H9 (cell line): ENCODE results near the gene MYH8. TPM values are rescaled to one million over a fixed set of nuclear protein-coding genes. Genes with fewer than 3 reads are reported as not detected.

Experiments
- DNase-seq: peaks from one replicate; pipeline ENCODE4 v3.0.0-alpha.2; 2017
- H2AFZ ChIP-seq: one replicate; pipeline ENCODE4 v1.6.1; 2013; ENCODE audit warnings: mild to moderate bottlenecking, low read length, control low read depth, moderate library complexity
- H2AK5ac ChIP-seq: 2 replicates; pipeline ENCODE4 v1.6.1; 2013; ENCODE audit warnings: low read length, control low read depth, mixed read lengths; ENCODE audit not compliant: insufficient read length
- H2BK120ac ChIP-seq: one replicate; pipeline ENCODE4 v1.6.1; 2013; ENCODE audit warnings: low read depth, mild to moderate bottlenecking, low read length, control low read depth, inconsistent platforms; ENCODE audit not compliant: poor library complexity, severe bottlenecking
- H2BK12ac ChIP-seq: 2 replicates; pipeline ENCODE4 v1.6.1; 2013; ENCODE audit warnings: low read length, control low read depth, mixed read lengths, low read depth; ENCODE audit not compliant: insufficient read length
- H2BK15ac ChIP-seq: 2 replicates; pipeline ENCODE4 v1.6.1; 2013; ENCODE audit warnings: low read depth, low read length, control low read depth
- H2BK20ac ChIP-seq: one replicate; pipeline ENCODE4 v1.6.1; 2013; ENCODE audit warnings: low read depth, mild to moderate bottlenecking, low read length, control low read depth, inconsistent platforms; ENCODE audit not compliant: poor library complexity, severe bottlenecking
- H2BK5ac ChIP-seq: 2 replicates; pipeline ENCODE4 v1.6.1; 2013; ENCODE audit warnings: low read length, control low read depth, mixed read lengths; ENCODE audit not compliant: insufficient read length
- H3K14ac ChIP-seq: 2 replicates; pipeline ENCODE4 v1.6.1; 2013; ENCODE audit warnings: low read length, control low read depth; ENCODE audit not compliant: insufficient read depth
- H3K18ac ChIP-seq: 2 replicates; pipeline ENCODE4 v1.6.1; 2013; ENCODE audit warnings: low read depth, mild to moderate bottlenecking, mixed read lengths, low read length, control low read depth; ENCODE audit not compliant: insufficient read length
- H3K23ac ChIP-seq: 2 replicates; pipeline ENCODE4 v1.6.1; 2013; ENCODE audit warnings: low read length, control low read depth, mixed read lengths, low read depth; ENCODE audit not compliant: insufficient read length
- H3K23me2 ChIP-seq: 2 replicates; pipeline ENCODE4 v1.6.1; 2013; ENCODE audit warnings: low read depth, mild to moderate bottlenecking, mixed read lengths, low read length, control low read depth; ENCODE audit not compliant: insufficient read length, poor library complexity, severe bottlenecking
- H3K27ac ChIP-seq: 2 replicates; pipeline ENCODE4 v1.5.1; 2013; ENCODE audit warnings: low read length, control low read depth, mixed read lengths, low read depth; ENCODE audit not compliant: insufficient read length
- H3K27me3 ChIP-seq: 2 replicates; pipeline ENCODE4 v1.6.1; 2013; ENCODE audit warnings: low read length, control low read depth, inconsistent platforms; ENCODE audit not compliant: insufficient read depth
- H3K4ac ChIP-seq: 2 replicates; pipeline ENCODE4 v1.6.1; 2013; ENCODE audit warnings: low read depth, mild to moderate bottlenecking, control low read depth, inconsistent platforms, low read length, moderate library complexity
- H3K4me1 ChIP-seq: 2 replicates; pipeline ENCODE4 v1.6.1; 2013; ENCODE audit warnings: low read length, control low read depth, inconsistent platforms; ENCODE audit not compliant: insufficient read depth
- H3K4me2 ChIP-seq: 2 replicates; pipeline ENCODE4 v1.6.1; 2013; ENCODE audit warnings: low read length, control low read depth, mixed read lengths; ENCODE audit not compliant: insufficient read length, insufficient read depth
- H3K56ac ChIP-seq: 2 replicates; pipeline ENCODE4 v1.6.1; 2013; ENCODE audit warnings: low read depth, mild to moderate bottlenecking, mixed read lengths, low read length, control low read depth; ENCODE audit not compliant: insufficient read length
- H3K79me1 ChIP-seq: 2 replicates; pipeline ENCODE4 v1.6.1; 2013; ENCODE audit warnings: low read depth, mild to moderate bottlenecking, moderate library complexity, low read length, control low read depth, inconsistent platforms; ENCODE audit not compliant: insufficient read depth, poor library complexity, severe bottlenecking
- H3K79me2 ChIP-seq: 2 replicates; pipeline ENCODE4 v1.6.1; 2013; ENCODE audit warnings: low read length, control low read depth, inconsistent platforms; ENCODE audit not compliant: insufficient read depth
- H3K9ac ChIP-seq: 2 replicates; pipeline ENCODE4 v1.6.1; 2013; ENCODE audit warnings: low read length, control low read depth, mixed read lengths; ENCODE audit not compliant: insufficient read length; ENCODE audit errors: extremely low read depth
- H3K9me3 ChIP-seq: one replicate; pipeline ENCODE4 v1.6.1; 2013; ENCODE audit warnings: low read depth, low read length, inconsistent platforms; ENCODE audit not compliant: control insufficient read depth
- H3T11ph ChIP-seq: one replicate; pipeline ENCODE4 v1.6.1; 2013; ENCODE audit warnings: mild to moderate bottlenecking, low read length, control low read depth, inconsistent platforms
- H4K20me1 ChIP-seq: one replicate; pipeline ENCODE4 v1.6.1; 2013; ENCODE audit not compliant: control insufficient read depth, insufficient read length, insufficient read depth
- H4K5ac ChIP-seq: 2 replicates; pipeline ENCODE4 v1.6.1; 2013; ENCODE audit warnings: low read depth, mild to moderate bottlenecking, mixed read lengths, low read length, control low read depth; ENCODE audit not compliant: insufficient read length
- H4K8ac ChIP-seq: replicated peaks from 2 replicates; pipeline ENCODE4 v1.6.1; 2013; ENCODE audit warnings: low read length, control low read depth, mixed read lengths, low read depth; ENCODE audit not compliant: insufficient read length
- H4K91ac ChIP-seq: 2 replicates; pipeline ENCODE4 v1.6.1; 2013; ENCODE audit warnings: low read depth, mild to moderate bottlenecking, moderate library complexity, mixed read lengths, low read length, control low read depth; ENCODE audit not compliant: insufficient read length
- H3K27ac Mint-ChIP-seq, 3 experiments: 2 replicates in 2 of 3; 3 replicates in 1 of 3; pipeline ENCODE4 v1.8.0; 2020 to 2021; ENCODE audit warnings: mixed read lengths in 3 of 3, mild to moderate bottlenecking in 1 of 3, moderate library complexity in 1 of 3
- H3K27me3 Mint-ChIP-seq: 2 replicates; pipeline ENCODE4 v1.8.0; 2021; ENCODE audit warnings: low read depth, mild to moderate bottlenecking, moderate library complexity, mixed read lengths
- H3K36me3 Mint-ChIP-seq, 3 experiments: 2 replicates in 2 of 3; 3 replicates in 1 of 3; pipeline ENCODE4 v1.8.0; 2020 to 2021; ENCODE audit warnings: low read depth in 3 of 3, mixed read lengths in 3 of 3; ENCODE audit not compliant: insufficient read depth in 1 of 3
- H3K4me1 Mint-ChIP-seq, 2 experiments: 2 replicates each; pipeline ENCODE4 v1.8.0; 2020; ENCODE audit warnings: mixed read lengths in 2 of 2
- H3K4me3 Mint-ChIP-seq, 2 experiments: 2 replicates in 1 of 2; 3 replicates in 1 of 2; pipeline ENCODE4 v1.8.0; 2020 to 2021; ENCODE audit warnings: mild to moderate bottlenecking in 2 of 2, mixed read lengths in 2 of 2, moderate library complexity in 1 of 2
- H3K9me3 Mint-ChIP-seq, 2 experiments: 2 replicates in 1 of 2; 3 replicates in 1 of 2; pipeline ENCODE4 v1.8.0; 2020; ENCODE audit warnings: mild to moderate bottlenecking in 2 of 2, mixed read lengths in 2 of 2, moderate library complexity in 1 of 2
- CTCF ChIP-seq: fragments of 200-600 bp; sonication (generic); conservative IDR thresholded peaks from 3 replicates; pipeline ENCODE4 v1.8.0; 2021; ENCODE audit warnings: antibody characterized with exemption, mild to moderate bottlenecking
- WGBS: extraction: QIAGEN DNeasy Blood & Tissue Kit; methylation state at CpG from one replicate; pipeline ENCODE4 v1.1.7; 2013; ENCODE audit warnings: missing lambda C conversion rate, low lambda C conversion rate, mixed read lengths; ENCODE audit not compliant: insufficient read length; ENCODE audit errors: extremely low coverage; 5-methylcytosine and 5-hydroxymethylcytosine counted together
- total RNA-seq: library from RNA; stranded (reverse); gene quantifications from 2 replicates; pipeline ENCODE4 v1.2.1, GENCODE V29; 2021

MYH8 gene
- total RNA-seq, 1 experiment from 2014 or later, result not detected

- no peaks in the 10 kb centered on the region for H3K23me2 ChIP-seq
- H3T11ph ChIP-seq, result no peak overlapping the region
- H3K36me3 Mint-ChIP-seq, result no peaks in the 10 kb centered on the region
- H3K56ac ChIP-seq, result no peak overlapping the region
- no peak overlapping the region for H2BK120ac ChIP-seq
- H3K27me3 ChIP-seq, result no peaks in the 10 kb centered on the region
- H3K14ac ChIP-seq, result no peak overlapping the region
- H3K9me3 ChIP-seq, result no peaks in the 10 kb centered on the region
- no peak for DNase-seq
- H3K4me1 ChIP-seq, result no peaks in the 10 kb centered on the region
- no peak overlapping the region for H2BK20ac ChIP-seq
- no peak overlapping the region for H3K27ac Mint-ChIP-seq
- no CpG with 5 or more reads among the region's 6 CpGs for WGBS
- no peak overlapping the region for H4K5ac ChIP-seq
- no peaks in the 10 kb centered on the region for H4K20me1 ChIP-seq
- H3K4ac ChIP-seq, result no peak overlapping the region
- no peaks in the 10 kb centered on the region for H3K79me1 ChIP-seq
- H4K8ac ChIP-seq, result no peak overlapping the region
- no peak overlapping the region for H4K91ac ChIP-seq
- no peak overlapping the region for H3K23ac ChIP-seq
- no peak overlapping the region for H3K9ac ChIP-seq
- H2BK15ac ChIP-seq, result no peak overlapping the region
- H3K18ac ChIP-seq, result no peak overlapping the region
- no peaks in the 10 kb centered on the region; a peak in 1 of 5 replicates for H3K9me3 Mint-ChIP-seq
- no peak overlapping the region for H2AFZ ChIP-seq
- H2BK5ac ChIP-seq, result no peak overlapping the region
- no peak overlapping the region for H3K4me2 ChIP-seq
- H3K4me1 Mint-ChIP-seq, result no peaks in the 10 kb centered on the region
- no peak overlapping the region for H3K27ac ChIP-seq
- H3K27me3 Mint-ChIP-seq, result peaks cover 2% of the 10 kb centered on the region; the same call in 1 of the 2 replicates
- no peak overlapping the region for H2BK12ac ChIP-seq
- no peaks in the 10 kb centered on the region for H3K79me2 ChIP-seq
- no peak overlapping the region for H3K4me3 Mint-ChIP-seq
- TF ChIP-seq CTCF, result no peak
- no peak overlapping the region for H2AK5ac ChIP-seq
These were observed 27.4 kb downstream of the MYH8 start for GRCh38 chr17:10394201-10394887.
